Endothelial cell of umbilical vein (primary cell): ENCODE results near the gene MLYCD. TPM values are rescaled to one million over a fixed set of nuclear protein-coding genes. Genes with fewer than 3 reads are reported as not detected.

Experiments used
- BruUV-seq: library from RNA; stranded (reverse); fragments of 400-500 nt; replicated peaks from 2 replicates; lab custom pipeline; 2021; lab: Mats Ljungman, UMichigan
- CTCF ChIA-PET: fragments of 300-600, 350-600 bp; sonication (Branson Sonifier 250); formaldehyde crosslinking; loops from one replicate; lab custom pipeline; 2021; ENCODE audit warnings: antibody characterized with exemption, inconsistent platforms; lab: Charles Lee
- POLR2A ChIA-PET: fragments of 300-600, 350-600 bp; sonication (Branson Sonifier 250); formaldehyde crosslinking; loops from one replicate; lab custom pipeline; 2021; ENCODE audit warnings: antibody characterized with exemption, inconsistent platforms; lab: Charles Lee
- DNase-seq: peaks from one replicate; pipeline ENCODE4 v3.0.0-alpha.2; 2011; ENCODE audit warnings: low read depth, low spot score
- FAIRE-seq: peaks from 2 replicates; lab custom pipeline; 2011; peaks lifted over from hg19 to GRCh38; lab: Jason Lieb, UNC
- H2AFZ ChIP-seq: 2 replicates; pipeline ENCODE4 v1.6.0; 2012; ENCODE audit warnings: low read depth, low read length, control low read depth, inconsistent platforms
- H3K27ac ChIP-seq: 2 replicates; pipeline ENCODE4 v1.5.1; 2011; ENCODE audit warnings: low read depth, mild to moderate bottlenecking, control low read depth, low read length, moderate library complexity; ENCODE audit not compliant: insufficient read depth
- H3K27me3 ChIP-seq, 2 experiments: 2 replicates each; pipeline versions ENCODE4 v1.6.0 to v1.6.1; 2011; ENCODE audit warnings: low read length in 2 of 2, mixed read lengths in 1 of 2; ENCODE audit not compliant: control insufficient read depth in 2 of 2, insufficient read depth in 2 of 2
- H3K36me3 ChIP-seq, 2 experiments: 2 replicates in 1 of 2; 3 replicates in 1 of 2; pipeline ENCODE4 v1.5.1; 2011; ENCODE audit warnings: low read length in 2 of 2, mild to moderate bottlenecking in 1 of 2, moderate library complexity in 1 of 2; ENCODE audit not compliant: control insufficient read depth in 2 of 2, insufficient read depth in 2 of 2; ENCODE audit errors: extremely low read depth in 1 of 2
- H3K4me1 ChIP-seq: 3 replicates; pipeline ENCODE4 v1.5.1; 2011; ENCODE audit warnings: mild to moderate bottlenecking, low read length; ENCODE audit not compliant: control insufficient read depth, insufficient read depth; ENCODE audit errors: extremely low read depth
- H3K4me2 ChIP-seq: 2 replicates; pipeline ENCODE4 v1.6.1; 2011; ENCODE audit warnings: low read length, control low read depth, mixed read lengths; ENCODE audit not compliant: insufficient read depth
- H3K4me3 ChIP-seq, 3 experiments: fragments of 200-600 bp in 1 of 3; sonication (generic), shearing (Covaris generic) in 1 of 3; replicated peaks in 1 of 3; 2 replicates each; pipeline ENCODE4 v1.5.1; 2011 to 2016; ENCODE audit warnings: control low read depth in 3 of 3, low read length in 3 of 3, mild to moderate bottlenecking in 2 of 3, inconsistent platforms in 1 of 3, low read depth in 1 of 3, moderate library complexity in 1 of 3; ENCODE audit not compliant: insufficient read depth in 1 of 3
- H3K79me2 ChIP-seq: 2 replicates; pipeline ENCODE4 v1.6.0; 2012; ENCODE audit warnings: low read length, inconsistent platforms; ENCODE audit not compliant: control insufficient read depth, insufficient read depth
- H3K9ac ChIP-seq: replicated peaks from 2 replicates; pipeline ENCODE3; 2011; ENCODE audit warnings: low read length, control low read depth; ENCODE audit not compliant: insufficient read depth; ENCODE audit errors: extremely low read depth
- H3K9me1 ChIP-seq: replicated peaks from 3 replicates; pipeline ENCODE4 v1.6.0; 2011; ENCODE audit warnings: mild to moderate bottlenecking, low read length; ENCODE audit not compliant: control insufficient read depth, insufficient read depth; ENCODE audit errors: extremely low read depth
- H3K9me3 ChIP-seq: replicated peaks from 2 replicates; pipeline ENCODE4 v1.5.1; 2012; ENCODE audit warnings: low read length, inconsistent platforms; ENCODE audit not compliant: control insufficient read depth, insufficient read depth
- H4K20me1 ChIP-seq: replicated peaks from 2 replicates; pipeline ENCODE3; 2011; ENCODE audit warnings: mild to moderate bottlenecking, low read length; ENCODE audit not compliant: control insufficient read depth, insufficient read depth; ENCODE audit errors: extremely low read depth
- CTCF ChIP-seq, 2 donors: IDR thresholded peaks; 1 replicate in 1 of 2; 2 replicates in 1 of 2; pipeline ENCODE4 v1.5.1; 2011; ENCODE audit warnings: low read length in 2 of 2, mild to moderate bottlenecking in 2 of 2, moderate library complexity in 2 of 2, control low read depth in 1 of 2, inconsistent platforms in 1 of 2, low read depth in 1 of 2; ENCODE audit not compliant: insufficient read depth in 1 of 2; ENCODE audit errors: extremely low read depth in 1 of 2
- EZH2 ChIP-seq: IDR thresholded peaks from 2 replicates; pipeline ENCODE4 v1.6.1; 2012; ENCODE audit warnings: borderline replicate concordance, low read depth, mild to moderate bottlenecking, moderate library complexity, low read length, inconsistent platforms; ENCODE audit not compliant: severe bottlenecking
- FOS ChIP-seq: IDR thresholded peaks from 2 replicates; pipeline ENCODE4 v1.6.1; 2011; ENCODE audit warnings: mild to moderate bottlenecking, low read length, moderate library complexity, borderline replicate concordance; ENCODE audit not compliant: insufficient read depth
- JUN ChIP-seq: IDR thresholded peaks from 2 replicates; pipeline ENCODE4 v1.6.1; 2011; ENCODE audit warnings: borderline replicate concordance, low read depth; ENCODE audit not compliant: insufficient read length, insufficient read depth
- MAX ChIP-seq: IDR thresholded peaks from 2 replicates; pipeline ENCODE4 v1.6.1; 2011; ENCODE audit not compliant: insufficient read depth, insufficient read length
- MYC ChIP-seq: IDR thresholded peaks from one replicate; pipeline ENCODE4 v1.6.1; 2011; ENCODE audit warnings: mild to moderate bottlenecking, low read depth, low read length
- POLR2A ChIP-seq: IDR thresholded peaks from 2 replicates; pipeline ENCODE4 v1.6.1; 2012; ENCODE audit warnings: low read depth, mild to moderate bottlenecking, control low read depth, low read length
- POLR2AphosphoS5 ChIP-seq: IDR thresholded peaks from 2 replicates; pipeline ENCODE4 v1.6.1; 2012; ENCODE audit warnings: low read depth, mild to moderate bottlenecking, control low read depth, low read length, moderate library complexity; ENCODE audit not compliant: insufficient read depth
- dilution Hi-C: fragments of 300-500 bp; cut with MboI; formaldehyde crosslinking; loops from one replicate; pipeline ENCODE4 v1.15.0; 2019; ENCODE audit warnings: low sequenced_read_pairs; ENCODE audit not compliant: extremely low pct_ligation_motif_present
- intact Hi-C: fragments of 100-400 bp; cut with micrococcal nuclease; formaldehyde crosslinking; loops from one replicate; pipeline ENCODE4 v1.10.0; 2022
- polyA plus RNA-seq, 4 experiments: library from polyadenylated mRNA; depleted of rRNA in 3 of 4; stranded (reverse) in 3 of 4; unstranded in 1 of 4; fragments of >200 nt; gene quantifications; 2 replicates each; pipeline versions ENCODE4 v1.2.1 to v1.2.3, GENCODE V29; 2011 to 2012; ENCODE audit warnings: missing spikeins in 1 of 4
- total RNA-seq: library from RNA; stranded (reverse); gene quantifications from 2 replicates; pipeline ENCODE4 v1.2.3, GENCODE V29; 2021

MLYCD gene
- total and polyA plus RNA-seq, 2 donors (not counting 3 experiments of a cell fraction or from before 2014, with no cell fraction given) = 2.0 to 3.4 TPM

- Histone ChIP-seq H3K4me1 (peaks cover 3% of the 10 kb centered on the region), H2AFZ (no peak overlapping the region), H3K36me3 (no peaks in the 10 kb centered on the region), H4K20me1 (no peaks in the 10 kb centered on the region), H3K9me1 (no peaks in the 10 kb centered on the region), H3K27ac (no peak overlapping the region), H3K4me2 (no peak overlapping the region), H3K4me3 (no peak overlapping the region), H3K79me2 (no peaks in the 10 kb centered on the region), H3K9ac (no peak overlapping the region), H3K27me3 (no peaks in the 10 kb centered on the region), H3K9me3 (no peaks in the 10 kb centered on the region)
- intact Hi-C loops = no loop called here
- no peak for TF ChIP-seq CTCF (IDR thresholded peaks at IDR 0.05; ENCODE audit: extremely low read depth in 1 of 2, insufficient read depth in 1 of 2, low read depth in 1 of 2, low read length in 2 of 2)
- no peak for TF ChIP-seq POLR2AphosphoS5
- no peak for TF ChIP-seq MYC
- no peak for TF ChIP-seq MAX
- TF ChIP-seq FOS = no peak
- no peak for TF ChIP-seq POLR2A
- no peak for TF ChIP-seq EZH2
- TF ChIP-seq JUN = no peak
- CTCF ChIA-PET = interaction anchor here (1.5 to 3.1 kb wide), 6 partner anchors 13 to 141 kb away, joined by 3 to 14 read pairs (median 9); partner anchors contain the start of gene OSGIN1
- FAIRE-seq (no peak), DNase-seq (no peak)
- BruUV-seq = no TSS peak
- dilution Hi-C loops = no loop called here
- POLR2A ChIA-PET = no interaction called here
Observed at GRCh38 chr16:83925095-83925905, 26.4 kb downstream of the MLYCD start.
